ENCODE measurements around the gene GPHA2.

Gene GPHA2

GRCh38 chr11:64936539-64936938, 846 bp upstream of the GPHA2 start:
- TF ChIP-seq CTCF (IDR thresholded peaks at IDR 0.05; ENCODE audit: low read length, missing control alignments), result no peak
- no peak for DNase-seq (ENCODE audit: low read depth)
- no peak overlapping the region for H3K4me3 ChIP-seq (replicated peaks; ENCODE audit: low read depth, low read length)

- no peak overlapping the region for H3K4me3 ChIP-seq (replicated peaks; ENCODE audit: low read depth, low read length)
- TF ChIP-seq CTCF (IDR thresholded peaks at IDR 0.05; ENCODE audit: low read length, missing control alignments), result no peak
- DNase-seq (ENCODE audit: low read depth), result no peak
Measured at GRCh38 chr11:64934682-64935358, 873 bp downstream of the GPHA2 start.

DNA sequence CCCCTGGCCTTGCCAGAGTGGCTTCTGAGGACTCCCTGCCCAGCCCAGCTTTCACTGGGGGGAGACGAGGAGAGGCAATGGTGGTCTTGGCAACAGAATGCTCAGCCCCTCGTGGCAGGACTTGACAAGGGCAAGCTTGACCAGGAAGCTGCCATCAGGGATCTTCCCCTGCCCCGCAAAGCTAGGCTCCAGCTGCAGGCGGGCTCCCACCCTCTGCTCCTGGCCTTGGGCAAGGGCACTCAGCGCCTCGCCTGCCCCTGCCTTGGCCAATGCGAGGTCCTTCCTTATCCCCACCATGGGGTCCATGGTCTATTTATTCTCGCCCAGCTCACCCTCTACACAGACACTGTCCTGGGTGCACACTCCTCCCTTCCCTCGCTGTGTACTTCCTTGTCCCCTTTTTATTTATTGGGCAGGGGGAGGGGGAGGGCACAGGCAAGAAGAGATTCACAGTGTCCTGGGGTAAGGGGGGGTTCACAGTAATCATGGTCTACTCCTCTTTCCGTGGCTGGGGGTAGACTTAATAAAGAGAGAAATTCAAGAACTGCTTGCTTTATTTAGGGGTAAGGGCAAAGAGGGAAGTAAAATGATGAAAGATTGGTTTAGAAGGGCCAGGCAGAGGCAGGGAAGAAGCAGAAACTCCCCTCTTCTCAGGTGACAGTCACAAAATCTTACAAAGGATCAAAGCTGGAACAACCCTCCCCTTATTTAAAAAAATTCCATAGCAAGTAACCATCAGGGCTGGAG, 1.6 kb downstream of the GPHA2 start:
- no peak overlapping the region for H3K4me3 ChIP-seq (replicated peaks; ENCODE audit: low read depth, low read length)

GRCh38 chr11:64933213-64933934, 2.3 kb downstream of the GPHA2 start:
- no peak for DNase-seq (ENCODE audit: low read depth)
- TF ChIP-seq CTCF (IDR thresholded peaks at IDR 0.05; ENCODE audit: low read length, missing control alignments), result no peak

More for the DNA sequence above, 1.6 kb downstream of the GPHA2 start:
- DNase-seq (ENCODE audit: low read depth), result no peak
- TF ChIP-seq CTCF (IDR thresholded peaks at IDR 0.05; ENCODE audit: low read length, missing control alignments), result no peak

DNA sequence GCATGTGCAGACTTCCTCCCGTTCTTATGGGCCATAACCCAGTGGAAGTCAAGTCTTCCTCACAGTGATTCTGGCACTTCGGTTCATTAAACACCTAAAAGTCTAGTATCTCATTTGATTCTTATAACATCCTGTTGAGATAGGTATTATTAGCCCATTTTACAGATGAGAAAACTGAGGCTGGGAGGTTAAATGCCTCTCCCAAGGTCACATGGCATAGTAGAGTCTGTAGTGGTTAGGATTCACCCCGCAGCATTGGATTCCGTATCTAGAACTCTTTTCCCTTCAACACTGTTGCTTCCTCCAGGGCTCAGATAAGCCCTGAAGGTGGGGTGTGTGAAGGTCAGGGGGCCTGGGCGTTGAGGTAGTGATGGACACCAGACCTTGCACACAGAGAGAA, 3.4 kb downstream of the GPHA2 start:
- H3K4me3 ChIP-seq (replicated peaks; ENCODE audit: low read depth, low read length), result no peak overlapping the region
- DNase-seq (ENCODE audit: low read depth), result no peak
- TF ChIP-seq CTCF (IDR thresholded peaks at IDR 0.05; ENCODE audit: low read length, missing control alignments), result no peak

More at GRCh38 chr11:64933213-64933934, 2.3 kb downstream of the GPHA2 start:
- H3K4me3 ChIP-seq (replicated peaks; ENCODE audit: low read depth, low read length), result no peak overlapping the region

DNA sequence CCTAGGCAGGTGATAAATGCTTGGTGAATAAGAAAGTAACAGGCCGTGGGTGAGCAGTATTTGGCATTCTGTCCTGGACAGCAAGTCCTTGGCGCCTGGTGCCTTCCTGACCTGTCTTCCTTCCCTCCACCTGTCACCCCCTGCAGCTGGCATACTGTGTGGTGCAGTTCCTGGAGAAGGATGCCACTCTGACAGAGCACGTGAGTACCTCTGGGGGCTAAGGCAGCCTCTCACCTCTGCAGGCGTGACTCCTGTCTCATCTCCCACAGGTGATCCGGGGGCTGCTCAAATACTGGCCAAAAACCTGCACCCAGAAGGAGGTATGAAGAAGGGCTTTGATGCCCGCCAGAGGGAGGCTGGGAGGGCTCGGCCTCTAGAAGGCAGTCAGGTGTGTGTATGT, 4.4 kb downstream of the GPHA2 start:
- no peak overlapping the region for H3K4me3 ChIP-seq (replicated peaks; ENCODE audit: low read depth, low read length)
- TF ChIP-seq CTCF (IDR thresholded peaks at IDR 0.05; ENCODE audit: low read length, missing control alignments), result no peak
- no peak for DNase-seq (ENCODE audit: low read depth)

Measured in fibroblast of pulmonary artery (primary cell).